Astrocyte of the spinal cord (primary cell): ENCODE data around the gene MRPL11.
"Not testable (repeated sequence)": the region's sequence is repeated elsewhere in the genome, so short reads cannot be mapped to it uniquely, and the experiment has no call there.

ENCODE experiments used
- DNase-seq: peaks from one replicate; pipeline ENCODE4 v3.0.0; 2011; ENCODE audit warnings: low read depth, low spot score
- H3K4me3 ChIP-seq: 2 replicates; pipeline ENCODE4 v1.5.1; 2011; ENCODE audit warnings: low read depth, mild to moderate bottlenecking, low read length, moderate library complexity
- CTCF ChIP-seq: IDR thresholded peaks from 2 replicates; pipeline ENCODE4 v1.5.1; 2012; ENCODE audit warnings: low read depth, mild to moderate bottlenecking, low read length, inconsistent platforms
- in situ Hi-C: cut with HindIII; loops from 2 replicates; pipeline ENCODE4 v1.10.0; 2017; ENCODE audit warnings: low sequenced_read_pairs

The MRPL11 gene

GRCh38 chr11:66450560-66450959, 11.9 kb upstream of the MRPL11 start:
- in situ Hi-C loops = no loop called here
- H3K4me3 ChIP-seq = no peak overlapping the region
- DNase-seq = no peak
- no peak for TF ChIP-seq CTCF

- in situ Hi-C loops = no loop called here
- H3K4me3 ChIP-seq = no peak overlapping the region
- no peak for TF ChIP-seq CTCF
- DNase-seq = no peak
Measured at GRCh38 chr11:66448523-66448922, 9.9 kb upstream of the MRPL11 start.

GRCh38 chr11:66447012-66447411, 8.4 kb upstream of the MRPL11 start:
- H3K4me3 ChIP-seq = no peak overlapping the region
- in situ Hi-C loops = no loop called here
- no peak for TF ChIP-seq CTCF
- no peak for DNase-seq

GRCh38 chr11:66443602-66444001, 5.0 kb upstream of the MRPL11 start:
- peak; percentile 59 for DNase-seq

GRCh38 chr11:66440940-66441282, 2.3 kb upstream of the MRPL11 start:
- H3K4me3 ChIP-seq, DNase-seq, in situ Hi-C loops: not testable (repeated sequence)

More at GRCh38 chr11:66443602-66444001, 5.0 kb upstream of the MRPL11 start:
- H3K4me3 ChIP-seq = no peak overlapping the region
- no peak for TF ChIP-seq CTCF
- in situ Hi-C loops = no loop called here

GRCh38 chr11:66440101-66440939, 1.7 kb upstream of the MRPL11 start:
- H3K4me3 ChIP-seq, in situ Hi-C loops, DNase-seq: not testable (repeated sequence)

- no peak for DNase-seq
- TF ChIP-seq CTCF = no peak
- H3K4me3 ChIP-seq = peak overlapping the region; percentile 64
- in situ Hi-C loops = no loop called here
Measured at GRCh38 chr11:66437979-66438503, 607 bp downstream of the MRPL11 start.
